Measurements from ENCODE around the gene DSCAML1.

Gene DSCAML1

GRCh38 chr11:117830674-117831351 is 33.8 kb upstream of the DSCAML1 start:
- no peak for DNase-seq

- no peak for DNase-seq
These were observed 33.1 kb upstream of the DSCAML1 start for GRCh38 chr11:117830072-117830471.

- DNase-seq: no peak
These were observed 32.3 kb upstream of the DSCAML1 start for GRCh38 chr11:117829369-117829725.

GRCh38 chr11:117828611-117829368 is 31.8 kb upstream of the DSCAML1 start:
- peak; percentile 79 for DNase-seq

- DNase-seq: peak; percentile 46
These were observed 30.8 kb upstream of the DSCAML1 start for GRCh38 chr11:117827521-117828511.

- DNase-seq: no peak
These were observed 29.8 kb upstream of the DSCAML1 start for GRCh38 chr11:117826832-117827231.

- DNase-seq: no peak
These were observed 29.2 kb upstream of the DSCAML1 start for GRCh38 chr11:117826190-117826570.

- DNase-seq: no peak
These were observed 28.6 kb upstream of the DSCAML1 start for GRCh38 chr11:117825538-117826189.

GRCh38 chr11:117824571-117825537 is 27.8 kb upstream of the DSCAML1 start, which contains the start of gene FXYD2:
TSS of gene FXYD2 (minus strand) at chr11:117824744. CDS start at chr11:117824678, 66 bp downstream.
- DNase-seq: no peak

- no peak for DNase-seq
These were observed 27.0 kb upstream of the DSCAML1 start for GRCh38 chr11:117823946-117824420.

- peak; percentile 62 for DNase-seq
These were observed 26.4 kb upstream of the DSCAML1 start for GRCh38 chr11:117823294-117823945.

- DNase-seq: peak; percentile 58
These were observed 25.3 kb upstream of the DSCAML1 start for GRCh38 chr11:117822074-117823033.

- DNase-seq: no peak
These were observed 24.4 kb upstream of the DSCAML1 start for GRCh38 chr11:117821431-117821830.

GRCh38 chr11:117820516-117820915 is 23.5 kb upstream of the DSCAML1 start:
- no peak for DNase-seq

GRCh38 chr11:117820071-117820470 is 23.1 kb upstream of the DSCAML1 start:
- DNase-seq: no peak

GRCh38 chr11:117819096-117820040 is 22.4 kb upstream of the DSCAML1 start:
- DNase-seq: no peak

GRCh38 chr11:117818041-117818873 is 21.2 kb upstream of the DSCAML1 start:
- DNase-seq: peak; percentile 69

Measured in CD4-positive, alpha-beta T cell treated with Interleukin-10 for 1 hour (primary cell).